ENCODE results near the gene PDE1A. TPM values are rescaled to one million over a fixed set of nuclear protein-coding genes. Genes with fewer than 3 reads are reported as not detected.
A peak's percentile ranks its signal among the peaks of the same experiment; 100 is the strongest.

Gene PDE1A
- total RNA-seq, 1 donor from 2014 or later: 6.3 TPM

DNA sequence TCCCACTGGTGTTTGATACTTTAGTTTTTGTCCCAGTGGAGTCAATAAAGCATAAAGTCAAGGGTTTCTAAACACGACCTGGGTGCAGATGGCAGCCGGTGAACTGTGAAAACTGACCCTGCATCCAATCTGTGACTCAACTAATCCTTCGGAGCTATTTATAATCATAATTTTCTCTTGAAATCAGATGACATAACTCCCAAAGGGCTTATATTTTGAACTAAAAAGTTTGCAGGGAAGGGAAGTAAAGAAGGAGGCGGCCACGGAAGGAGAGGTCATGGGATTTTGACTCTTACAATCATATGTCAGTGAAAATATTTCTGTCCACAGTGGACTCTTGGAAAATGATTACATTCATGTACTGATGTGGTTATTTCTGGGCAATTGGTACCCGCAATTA lies 178.5 kb downstream of the PDE1A start:
- TF ChIP-seq, protein P1, sequence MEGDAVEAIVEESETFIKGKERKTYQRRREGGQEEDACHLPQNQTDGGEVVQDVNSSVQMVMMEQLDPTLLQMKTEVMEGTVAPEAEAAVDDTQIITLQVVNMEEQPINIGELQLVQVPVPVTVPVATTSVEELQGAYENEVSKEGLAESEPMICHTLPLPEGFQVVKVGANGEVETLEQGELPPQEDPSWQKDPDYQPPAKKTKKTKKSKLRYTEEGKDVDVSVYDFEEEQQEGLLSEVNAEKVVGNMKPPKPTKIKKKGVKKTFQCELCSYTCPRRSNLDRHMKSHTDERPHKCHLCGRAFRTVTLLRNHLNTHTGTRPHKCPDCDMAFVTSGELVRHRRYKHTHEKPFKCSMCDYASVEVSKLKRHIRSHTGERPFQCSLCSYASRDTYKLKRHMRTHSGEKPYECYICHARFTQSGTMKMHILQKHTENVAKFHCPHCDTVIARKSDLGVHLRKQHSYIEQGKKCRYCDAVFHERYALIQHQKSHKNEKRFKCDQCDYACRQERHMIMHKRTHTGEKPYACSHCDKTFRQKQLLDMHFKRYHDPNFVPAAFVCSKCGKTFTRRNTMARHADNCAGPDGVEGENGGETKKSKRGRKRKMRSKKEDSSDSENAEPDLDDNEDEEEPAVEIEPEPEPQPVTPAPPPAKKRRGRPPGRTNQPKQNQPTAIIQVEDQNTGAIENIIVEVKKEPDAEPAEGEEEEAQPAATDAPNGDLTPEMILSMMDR (IDR thresholded peaks at IDR 0.05): no peak
- no peaks in the 10 kb centered on the region for H3K4me1 ChIP-seq

DNA sequence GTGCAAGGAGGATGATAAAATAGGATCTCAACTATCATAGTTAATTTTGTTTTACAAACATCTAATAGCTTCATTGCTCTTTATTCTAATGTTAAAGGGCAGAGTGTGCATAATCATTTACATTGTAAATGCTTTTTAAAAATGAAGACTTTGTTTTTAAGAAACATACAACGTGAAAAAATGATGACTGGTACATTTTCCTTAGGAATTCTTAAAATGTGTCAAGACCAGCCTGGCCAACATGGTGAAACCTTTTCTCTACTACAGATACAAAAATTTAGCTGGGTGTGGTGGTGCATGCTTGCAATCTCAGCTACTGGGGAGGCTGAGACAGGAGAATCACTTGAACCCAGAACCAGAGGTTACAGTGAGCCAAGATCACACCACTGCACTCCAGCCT lies 179.0 kb downstream of the PDE1A start:
- H3K27me3 ChIP-seq: no peaks in the 10 kb centered on the region
- H3K9me3 ChIP-seq: no peaks in the 10 kb centered on the region
- H3K4me3 ChIP-seq: no peak overlapping the region
- intact Hi-C loops (cut with DNase I): no loop called here
- H3K36me3 ChIP-seq: no peaks in the 10 kb centered on the region
- H3K4me1 ChIP-seq: no peaks in the 10 kb centered on the region
- TF ChIP-seq, protein P1 (IDR thresholded peaks at IDR 0.05): no peak
- ATAC-seq (no peak), DNase-seq (no peak)
- H3K27ac ChIP-seq: no peak overlapping the region

More for the DNA sequence above, 178.5 kb downstream of the PDE1A start:
- H3K27me3 ChIP-seq: no peaks in the 10 kb centered on the region
- H3K27ac ChIP-seq: no peak overlapping the region
- no peaks in the 10 kb centered on the region for H3K36me3 ChIP-seq
- no peaks in the 10 kb centered on the region for H3K9me3 ChIP-seq
- no peak overlapping the region for H3K4me3 ChIP-seq
- intact Hi-C loops (cut with DNase I): no loop called here
- ATAC-seq: no peak
- no peak for DNase-seq

DNA sequence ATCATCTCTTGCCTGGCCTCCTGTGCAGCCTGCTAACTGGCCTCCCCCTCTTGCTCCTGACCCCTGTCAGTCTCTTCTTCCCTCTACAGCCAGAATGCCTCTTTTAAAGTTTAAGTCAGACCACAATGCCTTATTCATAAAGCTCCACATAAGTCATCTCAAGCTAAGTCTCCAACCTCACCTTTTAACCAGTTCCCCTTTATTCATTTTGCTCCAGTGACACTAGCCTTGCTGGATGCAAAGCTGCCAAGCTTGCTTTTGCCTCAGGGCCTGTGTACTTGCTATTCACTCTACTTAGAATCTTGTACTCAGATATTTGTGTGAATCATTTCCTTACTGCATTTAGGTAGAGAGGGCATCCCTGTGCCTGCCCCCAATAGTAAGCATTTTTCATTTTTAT lies 180.9 kb downstream of the PDE1A start:
- Histone ChIP-seq H3K36me3 (no peaks in the 10 kb centered on the region), H3K4me1 (peaks cover under 1% of the 10 kb centered on the region), H3K27ac (no peak overlapping the region), H3K9me3 (no peaks in the 10 kb centered on the region), H3K27me3 (no peaks in the 10 kb centered on the region), H3K4me3 (no peak overlapping the region)
- ATAC-seq: no peak
- intact Hi-C loops (cut with DNase I): no loop called here
- TF ChIP-seq, protein P1 (IDR thresholded peaks at IDR 0.05): no peak
- DNase-seq: no peak

DNA sequence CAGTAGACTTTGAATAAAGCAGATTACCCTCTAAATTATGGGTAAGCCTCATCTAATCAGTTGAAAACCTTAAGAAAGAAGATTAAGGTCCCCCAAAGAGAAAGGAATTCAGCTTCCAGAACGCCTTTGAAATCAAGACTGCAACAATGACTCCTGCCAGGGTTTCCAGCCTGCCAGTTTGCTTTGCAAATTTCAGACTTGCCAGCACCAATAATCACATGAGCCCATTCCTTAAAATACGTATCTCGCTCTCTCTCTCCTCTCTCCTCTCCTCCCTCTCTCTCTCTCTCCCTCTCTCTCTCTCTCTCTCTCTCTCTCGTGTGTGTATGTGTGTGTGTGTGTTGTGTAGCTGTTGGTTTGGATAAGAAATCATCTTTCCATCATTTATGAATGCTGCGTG lies 184.2 kb downstream of the PDE1A start:
- intact Hi-C loops (cut with DNase I): no loop called here
- no peak overlapping the region for H3K27ac ChIP-seq
- DNase-seq (no peak), ATAC-seq (no peak)
- H3K4me1 ChIP-seq: peaks cover 5% of the 10 kb centered on the region
- TF ChIP-seq, protein P1 (IDR thresholded peaks at IDR 0.05): no peak
- no peaks in the 10 kb centered on the region for H3K36me3 ChIP-seq
- H3K27me3 ChIP-seq: no peaks in the 10 kb centered on the region
- no peaks in the 10 kb centered on the region for H3K9me3 ChIP-seq
- H3K4me3 ChIP-seq: no peak overlapping the region

DNA sequence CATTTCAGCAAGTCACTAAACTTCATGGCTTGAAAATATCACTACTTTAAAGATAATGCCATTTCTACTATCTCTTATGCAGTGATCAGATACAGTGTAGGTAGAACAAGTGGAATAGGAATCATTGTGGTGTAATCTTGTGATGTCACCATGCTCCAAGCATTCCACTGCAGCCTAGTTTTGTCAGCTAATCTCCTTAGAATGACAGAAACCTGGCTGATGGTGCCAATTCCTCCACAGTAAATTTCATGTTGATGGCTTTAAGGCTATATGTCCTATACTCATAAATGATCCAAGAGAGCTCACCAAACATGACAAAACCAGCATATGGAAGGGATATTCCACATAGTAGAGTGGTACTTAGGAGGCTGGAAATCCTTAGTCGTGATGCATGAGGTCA lies 184.9 kb downstream of the PDE1A start:
- Histone ChIP-seq H3K27me3 (no peaks in the 10 kb centered on the region), H3K4me3 (no peak overlapping the region), H3K4me1 (peaks cover 5% of the 10 kb centered on the region), H3K27ac (no peak overlapping the region), H3K36me3 (no peaks in the 10 kb centered on the region), H3K9me3 (no peaks in the 10 kb centered on the region)
- TF ChIP-seq, protein P1 (IDR thresholded peaks at IDR 0.05): no peak
- ATAC-seq (no peak), DNase-seq (no peak)
- intact Hi-C loops (cut with DNase I): no loop called here

DNA sequence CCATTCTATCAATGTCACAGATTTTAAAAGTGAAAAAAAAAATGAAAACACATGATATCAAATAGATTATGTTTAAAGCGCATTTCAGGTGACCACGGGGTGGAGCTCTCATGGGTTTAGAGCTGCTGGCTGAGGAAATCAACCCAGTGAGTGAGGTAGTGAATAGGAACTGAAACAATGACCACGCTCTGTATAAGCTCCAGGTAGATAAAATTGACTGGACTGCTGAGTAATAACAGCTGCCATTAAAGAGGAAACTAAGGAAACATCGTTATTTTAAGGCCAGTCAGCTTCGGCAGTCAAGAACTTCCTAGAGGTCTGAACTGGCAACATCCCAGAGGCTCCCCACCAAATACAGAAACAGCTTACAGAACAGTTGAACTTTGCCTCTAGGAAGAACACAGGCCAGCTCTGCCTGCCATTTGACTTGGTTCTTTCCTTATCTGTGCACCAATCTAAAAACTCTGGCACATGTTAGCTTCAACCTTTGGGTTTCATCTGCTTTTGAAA lies 185.9 kb downstream of the PDE1A start:
- DNase-seq (no peak), ATAC-seq (peak; percentile 65)
- TF ChIP-seq, protein P1 (IDR thresholded peaks at IDR 0.05): peak; percentile 42
- intact Hi-C loops (cut with DNase I): no loop called here
- Histone ChIP-seq H3K4me1 (peaks cover 5% of the 10 kb centered on the region), H3K27ac (no peak overlapping the region), H3K4me3 (no peak overlapping the region), H3K27me3 (no peaks in the 10 kb centered on the region), H3K36me3 (no peaks in the 10 kb centered on the region), H3K9me3 (no peaks in the 10 kb centered on the region)

Data from upper lobe of right lung (tissue), 1 donor.